ENCODE measurements around the gene HCAR2.
"Not testable (repeated sequence)": the region's sequence is repeated elsewhere in the genome, so short reads cannot be mapped to it uniquely, and the experiment has no call there.

HCAR2 gene

GRCh38 chr12:122661246-122661645 lies 41.9 kb downstream of the HCAR2 start:
- DNase-seq: no peak

- no peak for DNase-seq
Measured at GRCh38 chr12:122659579-122659978, 43.6 kb downstream of the HCAR2 start.

- DNase-seq: no peak
Measured at GRCh38 chr12:122656298-122656697, 46.9 kb downstream of the HCAR2 start.

GRCh38 chr12:122653291-122653690 lies 49.9 kb downstream of the HCAR2 start:
- DNase-seq: not testable (repeated sequence)

GRCh38 chr12:122651520-122652224 lies 51.5 kb downstream of the HCAR2 start:
- DNase-seq: no peak

All from NCI-H524 (cell line).